HCT116 (cell line): ENCODE results near the gene PLEKHA6. TPM values are rescaled to one million over a fixed set of nuclear protein-coding genes. Genes with fewer than 3 reads are reported as not detected.

ENCODE experiments used
- ATAC-seq: fragments of 200-7000 bp; cut with Tn5 transposase; 2 replicates; pipeline ENCODE4 v1.9.1; 2020; ENCODE audit warnings: mild to moderate bottlenecking, moderate library complexity
- BruUV-seq: library from RNA; stranded (reverse); fragments of 400-500 nt; replicated peaks from 2 replicates; lab custom pipeline; 2021; lab: Mats Ljungman, UMichigan
- CTCF ChIA-PET: fragments of 300-600 bp; sonication (Branson Sonifier 250); formaldehyde crosslinking; loops from one replicate; lab custom pipeline; 2021; ENCODE audit warnings: antibody characterized with exemption; lab: Charles Lee
- POLR2A ChIA-PET: fragments of 300-600, 350-600 bp; sonication (Branson Sonifier 250); formaldehyde crosslinking; loops from one replicate; lab custom pipeline; 2021; ENCODE audit warnings: antibody characterized with exemption; lab: Charles Lee
- RAD21 ChIA-PET, 2 experiments: fragments of 300-600 bp; sonication (Branson Sonifier 250); formaldehyde crosslinking; loops; one replicate each; lab custom pipeline; 2023; ENCODE audit warnings: low total read pairs in 2 of 2; ENCODE audit not compliant: uncharacterized antibody in 2 of 2, unreplicated experiment in 2 of 2, low non-redundant PET in 1 of 2; lab: Charles Lee
- DNase-seq: peaks from one replicate; pipeline ENCODE4 v3.0.0-alpha.2; 2010; ENCODE audit warnings: low read depth, low spot score
- H2AFZ ChIP-seq: fragments of 200-600 bp; shearing (Covaris generic), sonication (generic); 2 replicates; pipeline ENCODE4 v1.6.1; 2017; ENCODE audit warnings: low read depth, mixed run types, mixed read lengths, antibody characterized with exemption, low read length; ENCODE audit not compliant: poor library complexity, severe bottlenecking
- H3K27ac ChIP-seq: 2 replicates; pipeline ENCODE4 v1.5.1; 2012; ENCODE audit warnings: low read depth, low read length
- H3K27me3 ChIP-seq: fragments of 200-600 bp; sonication (generic); 2 replicates; pipeline ENCODE4 v1.6.1; 2016; ENCODE audit warnings: mixed run types, low read length, mixed read lengths; ENCODE audit not compliant: insufficient read depth
- H3K36me3 ChIP-seq, 2 experiments: fragments of 200-500 bp in 1 of 2; fragments of 200-600 bp in 1 of 2; sonication (Bioruptor generic) in 1 of 2; sonication (generic) in 1 of 2; 2 replicates each; pipeline versions ENCODE4 v1.5.1 to v1.6.1; 2014 to 2016; ENCODE audit warnings: low read length in 2 of 2, inconsistent platforms in 1 of 2, mixed read lengths in 1 of 2, mixed run types in 1 of 2; ENCODE audit not compliant: insufficient read depth in 2 of 2, control insufficient read depth in 1 of 2
- H3K4me1 ChIP-seq, 2 experiments: fragments of 200-600 bp in 1 of 2; sonication (generic) in 1 of 2; 2 replicates each; pipeline versions ENCODE4 v1.5.1 to v1.6.1; 2012 to 2017; ENCODE audit warnings: low read length in 2 of 2, inconsistent platforms in 1 of 2, mild to moderate bottlenecking in 1 of 2, mixed read lengths in 1 of 2, mixed run types in 1 of 2, moderate library complexity in 1 of 2; ENCODE audit not compliant: insufficient read depth in 2 of 2, control insufficient read depth in 1 of 2
- H3K4me2 ChIP-seq: fragments of 200-600 bp; sonication (generic); 2 replicates; pipeline ENCODE4 v1.6.1; 2017; ENCODE audit warnings: mixed run types, low read length, mixed read lengths
- H3K4me3 ChIP-seq, 2 experiments: fragments of 200-600 bp in 1 of 2; sonication (generic) in 1 of 2; replicated peaks in 1 of 2; 2 replicates each; pipeline ENCODE4 v1.5.1; 2011 to 2016; ENCODE audit warnings: low read length in 2 of 2, control low read depth in 1 of 2, low read depth in 1 of 2, mild to moderate bottlenecking in 1 of 2, mixed read lengths in 1 of 2, mixed run types in 1 of 2
- H3K79me2 ChIP-seq: fragments of 200-600 bp; sonication (generic); 2 replicates; pipeline ENCODE4 v1.6.1; 2017; ENCODE audit warnings: mild to moderate bottlenecking, mixed run types, low read length, moderate library complexity, mixed read lengths; ENCODE audit not compliant: insufficient read depth
- H3K9ac ChIP-seq: fragments of 200-600 bp; sonication (generic); 2 replicates; pipeline ENCODE4 v1.6.1; 2016; ENCODE audit warnings: low read length, mixed read lengths
- H3K9me2 ChIP-seq: fragments of 200-600 bp; sonication (generic), shearing (Covaris generic); 2 replicates; pipeline ENCODE4 v1.6.1; 2017; ENCODE audit warnings: mixed run types, mild to moderate bottlenecking, moderate library complexity; ENCODE audit not compliant: insufficient read depth
- H3K9me3 ChIP-seq, 2 experiments: fragments of 200-500 bp in 1 of 2; fragments of 200-600 bp in 1 of 2; sonication (Bioruptor generic) in 1 of 2; sonication (generic) in 1 of 2; 2 replicates each; pipeline ENCODE4 v1.6.1; 2014 to 2017; ENCODE audit warnings: low read length in 2 of 2, mixed read lengths in 2 of 2, inconsistent platforms in 1 of 2, low read depth in 1 of 2, mild to moderate bottlenecking in 1 of 2, mixed run types in 1 of 2, moderate library complexity in 1 of 2; ENCODE audit not compliant: control insufficient read depth in 1 of 2, insufficient read depth in 1 of 2
- H4K20me1 ChIP-seq: fragments of 200-600 bp; sonication (generic), shearing (Covaris generic); 2 replicates; pipeline ENCODE4 v1.6.1; 2017; ENCODE audit warnings: mixed run types, mild to moderate bottlenecking, moderate library complexity; ENCODE audit not compliant: insufficient read depth
- ATF3 ChIP-seq: IDR thresholded peaks from 2 replicates; pipeline ENCODE4 v1.6.1; 2012
- CBX3 ChIP-seq: IDR thresholded peaks from 2 replicates; pipeline ENCODE4 v1.6.1; 2012; ENCODE audit warnings: low read depth
- EGR1 ChIP-seq: IDR thresholded peaks from 2 replicates; pipeline ENCODE4 v1.6.1; 2012; ENCODE audit warnings: low read depth
- ELF1 ChIP-seq: IDR thresholded peaks from 2 replicates; pipeline ENCODE4 v1.6.1; 2012; ENCODE audit warnings: low read depth, borderline replicate concordance
- EZH2 ChIP-seq: fragments of 200-600 bp; sonication (generic); IDR thresholded peaks from 2 replicates; pipeline ENCODE4 v1.6.1; 2017; ENCODE audit warnings: antibody characterized with exemption, mixed run types
- EZH2phosphoT487 ChIP-seq: fragments of 200-600 bp; IDR thresholded peaks from 2 replicates; pipeline ENCODE4 v1.6.1; 2018; ENCODE audit warnings: antibody characterized with exemption, borderline replicate concordance
- POLR2A ChIP-seq: IDR thresholded peaks from 2 replicates; pipeline ENCODE4 v1.7.0; 2011; ENCODE audit warnings: borderline replicate concordance; ENCODE audit not compliant: insufficient read depth, insufficient read length; ENCODE audit errors: extremely low read depth
- POLR2AphosphoS5 ChIP-seq: IDR thresholded peaks from 2 replicates; pipeline ENCODE4 v1.6.1; 2011; ENCODE audit warnings: mild to moderate bottlenecking, low read depth, low read length, moderate library complexity
- SP1 ChIP-seq: IDR thresholded peaks from 2 replicates; pipeline ENCODE4 v1.6.1; 2012; ENCODE audit warnings: low read depth
- SRF ChIP-seq: IDR thresholded peaks from 2 replicates; pipeline ENCODE4 v1.6.1; 2012; ENCODE audit warnings: low read depth
- TCF7L2 ChIP-seq: IDR thresholded peaks from 2 replicates; pipeline ENCODE4 v1.7.0; 2011; ENCODE audit warnings: borderline replicate concordance, inconsistent platforms; ENCODE audit not compliant: insufficient read depth, insufficient read length; ENCODE audit errors: extremely low read depth
- YY1 ChIP-seq: IDR thresholded peaks from 2 replicates; pipeline ENCODE4 v1.6.1; 2011; ENCODE audit warnings: low read length, low read depth, moderate library complexity, mild to moderate bottlenecking; ENCODE audit not compliant: insufficient replicate concordance; ENCODE audit errors: extremely low read depth
- ZNF274 ChIP-seq: fragments of 200-500 bp; sonication (Bioruptor generic); IDR thresholded peaks from 2 replicates; pipeline ENCODE4 v1.6.1; 2014; ENCODE audit warnings: mild to moderate bottlenecking, low read depth, low read length, inconsistent platforms
- intact Hi-C: fragments of 100-400 bp; cut with micrococcal nuclease; formaldehyde crosslinking; loops from 2 replicates; pipeline ENCODE4 v1.10.0; 2022
- total RNA-seq: library from RNA; stranded (reverse); gene quantifications from one replicate; pipeline ENCODE4 v1.2.1, GENCODE V29; 2021; ENCODE audit not compliant: unreplicated experiment
- TF ChIP-seq, protein P1 (sequence below), 3 experiments: fragments of 200-600 bp in 1 of 3; sonication (generic) in 1 of 3; IDR thresholded peaks in 2 of 3; conservative IDR thresholded peaks in 1 of 3; 2 replicates each; pipeline ENCODE4 v1.5.1; 2012 to 2017; ENCODE audit warnings: low read depth in 2 of 3, low read length in 2 of 3, antibody characterized with exemption in 1 of 3, borderline replicate concordance in 1 of 3, control low read depth in 1 of 3, mild to moderate bottlenecking in 1 of 3, mixed read lengths in 1 of 3, mixed run types in 1 of 3, moderate library complexity in 1 of 3; ENCODE audit not compliant: insufficient read depth in 1 of 3
- TF ChIP-seq, protein P2 (sequence below): IDR thresholded peaks from 2 replicates; pipeline ENCODE4 v1.6.1; 2012; ENCODE audit warnings: low read depth

Gene PLEKHA6
- total RNA-seq, 1 experiment from 2014 or later = 13.1 TPM

GRCh38 chr1:204343802-204344201 is 15.9 kb downstream of the PLEKHA6 start:
- no peaks in the 10 kb centered on the region; the same call in 1 of the 2 replicates for H3K79me2 ChIP-seq
- intact Hi-C loops = no loop called here
- DNase-seq (no peak), ATAC-seq (no peak)
- ChIA-PET CTCF (interaction anchor here (1.5 kb wide), 1 partner anchor 55 kb away, joined by 5 read pairs; no protein-coding TSS in a partner anchor), POLR2A (no interaction called here), RAD21 (no interaction called here)
- H3K9ac ChIP-seq = no peak overlapping the region
- no peaks in the 10 kb centered on the region for H3K27me3 ChIP-seq
- H3K9me2 ChIP-seq = no peaks in the 10 kb centered on the region
- no peaks in the 10 kb centered on the region for H4K20me1 ChIP-seq
- H3K4me1 ChIP-seq = peaks cover under 1 to 9% of the 10 kb centered on the region in 2 experiments; a peak in 1 of 4 replicates
- H3K9me3 ChIP-seq = no peaks in the 10 kb centered on the region
- BruUV-seq = no TSS peak
- H3K4me2 ChIP-seq = no peak overlapping the region
- H3K27ac ChIP-seq = no peak overlapping the region
- no peak overlapping the region for H3K4me3 ChIP-seq
- TF ChIP-seq EZH2 (no peak), SP1 (no peak), EZH2phosphoT487 (no peak), ZNF274 (no peak), SRF (no peak), TCF7L2 (no peak), CBX3 (no peak), POLR2AphosphoS5 (no peak), ATF3 (no peak), ELF1 (no peak), YY1 (no peak), POLR2A (no peak), EGR1 (no peak)
- TF ChIP-seq, protein P1, sequence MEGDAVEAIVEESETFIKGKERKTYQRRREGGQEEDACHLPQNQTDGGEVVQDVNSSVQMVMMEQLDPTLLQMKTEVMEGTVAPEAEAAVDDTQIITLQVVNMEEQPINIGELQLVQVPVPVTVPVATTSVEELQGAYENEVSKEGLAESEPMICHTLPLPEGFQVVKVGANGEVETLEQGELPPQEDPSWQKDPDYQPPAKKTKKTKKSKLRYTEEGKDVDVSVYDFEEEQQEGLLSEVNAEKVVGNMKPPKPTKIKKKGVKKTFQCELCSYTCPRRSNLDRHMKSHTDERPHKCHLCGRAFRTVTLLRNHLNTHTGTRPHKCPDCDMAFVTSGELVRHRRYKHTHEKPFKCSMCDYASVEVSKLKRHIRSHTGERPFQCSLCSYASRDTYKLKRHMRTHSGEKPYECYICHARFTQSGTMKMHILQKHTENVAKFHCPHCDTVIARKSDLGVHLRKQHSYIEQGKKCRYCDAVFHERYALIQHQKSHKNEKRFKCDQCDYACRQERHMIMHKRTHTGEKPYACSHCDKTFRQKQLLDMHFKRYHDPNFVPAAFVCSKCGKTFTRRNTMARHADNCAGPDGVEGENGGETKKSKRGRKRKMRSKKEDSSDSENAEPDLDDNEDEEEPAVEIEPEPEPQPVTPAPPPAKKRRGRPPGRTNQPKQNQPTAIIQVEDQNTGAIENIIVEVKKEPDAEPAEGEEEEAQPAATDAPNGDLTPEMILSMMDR (IDR thresholded peaks at IDR 0.05 in 2 of 3, conservative IDR thresholded peaks at IDR 0.05 in 1 of 3; ENCODE audit: borderline replicate concordance in 1 of 3, insufficient read depth in 1 of 3, low read depth in 2 of 3, low read length in 2 of 3) = no peak
- TF ChIP-seq, protein P2, sequence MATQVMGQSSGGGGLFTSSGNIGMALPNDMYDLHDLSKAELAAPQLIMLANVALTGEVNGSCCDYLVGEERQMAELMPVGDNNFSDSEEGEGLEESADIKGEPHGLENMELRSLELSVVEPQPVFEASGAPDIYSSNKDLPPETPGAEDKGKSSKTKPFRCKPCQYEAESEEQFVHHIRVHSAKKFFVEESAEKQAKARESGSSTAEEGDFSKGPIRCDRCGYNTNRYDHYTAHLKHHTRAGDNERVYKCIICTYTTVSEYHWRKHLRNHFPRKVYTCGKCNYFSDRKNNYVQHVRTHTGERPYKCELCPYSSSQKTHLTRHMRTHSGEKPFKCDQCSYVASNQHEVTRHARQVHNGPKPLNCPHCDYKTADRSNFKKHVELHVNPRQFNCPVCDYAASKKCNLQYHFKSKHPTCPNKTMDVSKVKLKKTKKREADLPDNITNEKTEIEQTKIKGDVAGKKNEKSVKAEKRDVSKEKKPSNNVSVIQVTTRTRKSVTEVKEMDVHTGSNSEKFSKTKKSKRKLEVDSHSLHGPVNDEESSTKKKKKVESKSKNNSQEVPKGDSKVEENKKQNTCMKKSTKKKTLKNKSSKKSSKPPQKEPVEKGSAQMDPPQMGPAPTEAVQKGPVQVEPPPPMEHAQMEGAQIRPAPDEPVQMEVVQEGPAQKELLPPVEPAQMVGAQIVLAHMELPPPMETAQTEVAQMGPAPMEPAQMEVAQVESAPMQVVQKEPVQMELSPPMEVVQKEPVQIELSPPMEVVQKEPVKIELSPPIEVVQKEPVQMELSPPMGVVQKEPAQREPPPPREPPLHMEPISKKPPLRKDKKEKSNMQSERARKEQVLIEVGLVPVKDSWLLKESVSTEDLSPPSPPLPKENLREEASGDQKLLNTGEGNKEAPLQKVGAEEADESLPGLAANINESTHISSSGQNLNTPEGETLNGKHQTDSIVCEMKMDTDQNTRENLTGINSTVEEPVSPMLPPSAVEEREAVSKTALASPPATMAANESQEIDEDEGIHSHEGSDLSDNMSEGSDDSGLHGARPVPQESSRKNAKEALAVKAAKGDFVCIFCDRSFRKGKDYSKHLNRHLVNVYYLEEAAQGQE = no peak
- no peak overlapping the region for H2AFZ ChIP-seq
- no peaks in the 10 kb centered on the region for H3K36me3 ChIP-seq
